Stimulated activated CD4-positive, alpha-beta T cell treated with anti-CD3 and anti-CD28 coated beads, Interleukin-15, amount 100 ng/mL, for 24 hours (primary cell): Measurements from ENCODE around the gene B3GAT1.

Experiments
- DNase-seq: peaks from one replicate; pipeline ENCODE4 v3.0.0-alpha.2; 2020

B3GAT1 gene

GRCh38 chr11:134407321-134407828, 4.7 kb downstream of the B3GAT1 start:
- no peak for DNase-seq

GRCh38 chr11:134406264-134407185, 5.5 kb downstream of the B3GAT1 start:
- no peak for DNase-seq

- no peak for DNase-seq
Observed at GRCh38 chr11:134405841-134406240, 6.2 kb downstream of the B3GAT1 start.

- DNase-seq: no peak
Observed at GRCh38 chr11:134405436-134405835, 6.6 kb downstream of the B3GAT1 start.

GRCh38 chr11:134404575-134405341, 7.3 kb downstream of the B3GAT1 start:
- DNase-seq: no peak

- no peak for DNase-seq
Observed at GRCh38 chr11:134402910-134403309, 9.1 kb downstream of the B3GAT1 start.

- no peak for DNase-seq
Observed at GRCh38 chr11:134401825-134402809, 9.9 kb downstream of the B3GAT1 start.

GRCh38 chr11:134399996-134400395, 12.0 kb downstream of the B3GAT1 start:
- no peak for DNase-seq

- no peak for DNase-seq
Observed at GRCh38 chr11:134399293-134399654, 12.8 kb downstream of the B3GAT1 start.

- DNase-seq: no peak
Observed at GRCh38 chr11:134398644-134399292, 13.3 kb downstream of the B3GAT1 start.

GRCh38 chr11:134398079-134398444, 14.0 kb downstream of the B3GAT1 start:
- no peak for DNase-seq

GRCh38 chr11:134397304-134398078, 14.6 kb downstream of the B3GAT1 start:
- DNase-seq: no peak

GRCh38 chr11:134395002-134395401, 17.0 kb downstream of the B3GAT1 start:
- DNase-seq: no peak

GRCh38 chr11:134394311-134394710, 17.7 kb downstream of the B3GAT1 start:
- DNase-seq: no peak

- no peak for DNase-seq
Observed at GRCh38 chr11:134393638-134394037, 18.4 kb downstream of the B3GAT1 start.

GRCh38 chr11:134392953-134393615, 19.0 kb downstream of the B3GAT1 start:
- no peak for DNase-seq

- DNase-seq: no peak
Observed at GRCh38 chr11:134391656-134392055, 20.4 kb downstream of the B3GAT1 start.

GRCh38 chr11:134390706-134391569, 21.1 kb downstream of the B3GAT1 start:
- DNase-seq: no peak

- DNase-seq: no peak
Observed at GRCh38 chr11:134389464-134390180, 22.4 kb downstream of the B3GAT1 start.
